Activated CD4-positive, alpha-beta T cell treated with anti-CD3 and anti-CD28 coated beads for 36 hours (primary cell): ENCODE results near the gene OR52A1. TPM values are rescaled to one million over a fixed set of nuclear protein-coding genes. Genes with fewer than 3 reads are reported as not detected.

Experiments
- ATAC-seq: fragments of 200-7000 bp; cut with Tn5 transposase; one replicate; pipeline ENCODE4 v1.10.0; 2021; ENCODE audit warnings: mild to moderate bottlenecking, moderate library complexity
- CTCF ChIA-PET: fragments of 350-600 bp; sonication (Branson Sonifier 250); formaldehyde crosslinking; loops from one replicate; lab custom pipeline; 2021; ENCODE audit warnings: antibody characterized with exemption; lab: Charles Lee
- POLR2A ChIA-PET: fragments of 350-600 bp; sonication (Branson Sonifier 250); formaldehyde crosslinking; loops from one replicate; lab custom pipeline; 2021; ENCODE audit warnings: antibody characterized with exemption, inconsistent platforms; lab: Charles Lee
- DNase-seq: peaks from one replicate; pipeline ENCODE4 v3.0.0-alpha.2; 2020
- H3K27ac Mint-ChIP-seq: one replicate; pipeline ENCODE4 v1.8.0; 2021; ENCODE audit warnings: mixed read lengths
- H3K27me3 Mint-ChIP-seq: one replicate; pipeline ENCODE4 v1.8.0; 2021; ENCODE audit warnings: mixed read lengths
- H3K36me3 Mint-ChIP-seq: one replicate; pipeline ENCODE4 v1.8.0; 2021; ENCODE audit warnings: low read depth, mixed read lengths
- H3K4me1 Mint-ChIP-seq: one replicate; pipeline ENCODE4 v1.8.0; 2021; ENCODE audit warnings: mixed read lengths
- H3K4me3 Mint-ChIP-seq: one replicate; pipeline ENCODE4 v1.8.0; 2021; ENCODE audit warnings: mild to moderate bottlenecking, moderate library complexity, mixed read lengths
- H3K9me3 Mint-ChIP-seq: one replicate; pipeline ENCODE4 v1.8.0; 2021; ENCODE audit warnings: low read depth, mixed read lengths
- intact Hi-C, 2 experiments: fragments of 100-400 bp; cut with DNase I in 1 of 2; cut with micrococcal nuclease in 1 of 2; formaldehyde crosslinking; loops; one replicate each; pipeline versions ENCODE4 v1.14.2 to v1.15.1; 2022 to 2024; cut with DNase I, micrococcal nuclease
- total RNA-seq, 2 experiments: library from RNA; stranded (reverse); gene quantifications; one replicate each; pipeline ENCODE4 v1.2.3, GENCODE V29; 2021

The OR52A1 gene
- not detected for total RNA-seq

- peaks cover 5% of the 10 kb centered on the region for H3K27me3 Mint-ChIP-seq
- DNase-seq: no peak
- ChIA-PET CTCF (no interaction called here), POLR2A (no interaction called here)
- H3K36me3 Mint-ChIP-seq: no peaks in the 10 kb centered on the region
- H3K9me3 Mint-ChIP-seq: peaks cover 3% of the 10 kb centered on the region
- H3K27ac Mint-ChIP-seq: no peak within 1 kb of the TSS
- no peaks in the 10 kb centered on the region for H3K4me1 Mint-ChIP-seq
- intact Hi-C loops: no loop called here
- no peak for ATAC-seq
- H3K4me3 Mint-ChIP-seq: no peak within 1 kb of the TSS
Measured at GRCh38 chr11:5154657-5155056, at the start of gene OR52A1. OR52A1 (minus strand) TSS chr11:5154757; CDS start chr11:5152369, 2,388 bp downstream.

DNA sequence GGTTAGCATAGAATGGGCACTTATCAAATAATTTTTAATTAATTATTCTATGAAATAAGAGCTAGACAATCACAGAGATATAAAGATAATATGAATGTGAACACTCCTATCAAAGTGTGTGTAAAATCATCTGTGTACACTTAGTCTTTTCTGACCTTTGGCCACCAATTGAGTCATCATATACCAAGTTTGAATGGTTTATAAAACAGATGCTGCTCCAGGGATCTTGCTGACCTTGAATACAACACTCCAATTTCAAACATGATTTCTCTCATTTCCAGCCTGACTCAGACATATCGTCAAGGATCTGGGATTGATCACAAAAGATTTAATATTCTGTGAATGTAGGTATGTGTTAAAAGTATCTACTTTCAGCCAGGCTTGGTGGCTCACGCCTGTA is 48.8 kb upstream of the OR52A1 start:
- intact Hi-C loops: loop anchor here in 1 of 2 experiments (10.0 kb wide), 1 partner anchor 181 kb away; the partner anchor contains the start of gene OR51M1
- ATAC-seq: no peak
- ChIA-PET POLR2A (no interaction called here), CTCF (interaction anchor here (1.6 kb wide), 1 partner anchor 11 kb away, joined by 3 read pairs; no protein-coding TSS in a partner anchor)
- H3K4me1 Mint-ChIP-seq: no peaks in the 10 kb centered on the region
- no peaks in the 10 kb centered on the region for H3K36me3 Mint-ChIP-seq
- no peak overlapping the region for H3K4me3 Mint-ChIP-seq
- H3K9me3 Mint-ChIP-seq: no peaks in the 10 kb centered on the region
- no peak for DNase-seq
- H3K27me3 Mint-ChIP-seq: peaks cover 8% of the 10 kb centered on the region
- no peak overlapping the region for H3K27ac Mint-ChIP-seq

DNA sequence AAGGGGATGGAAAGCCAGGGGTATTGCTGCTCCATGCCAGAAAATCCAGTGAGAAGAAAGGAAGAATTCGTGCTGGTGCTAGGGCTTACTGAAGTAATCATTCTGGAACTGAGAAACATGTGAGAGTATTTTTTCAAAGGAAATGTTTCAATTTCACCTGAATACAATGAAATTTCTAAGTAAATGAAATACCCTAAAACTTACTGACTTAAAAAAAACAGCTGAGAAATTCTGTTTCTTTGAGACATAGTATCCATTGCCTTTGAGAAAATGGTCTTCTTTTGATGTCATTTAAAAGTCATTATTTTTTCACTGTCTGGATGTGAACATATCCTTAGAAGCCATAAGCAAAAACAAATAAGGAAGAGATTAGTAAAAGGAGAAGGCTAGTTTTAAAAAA is 46.0 kb upstream of the OR52A1 start, which contains the start of gene OR51V1:
TSS of gene OR51V1 (minus strand) at position 101 of the 400 bp plus-strand sequence. CDS start at position 101, 0 bp downstream.
- H3K4me3 Mint-ChIP-seq: no peak within 1 kb of the TSS
- no peak for ATAC-seq
- intact Hi-C loops: loop anchor here in 1 of 2 experiments (10.0 kb wide), 1 partner anchor 184 kb away; the partner anchor contains the start of gene OR51M1
- no peak within 1 kb of the TSS for H3K27ac Mint-ChIP-seq
- no peaks in the 10 kb centered on the region for H3K4me1 Mint-ChIP-seq
- H3K9me3 Mint-ChIP-seq: no peaks in the 10 kb centered on the region
- no peak for DNase-seq
- CTCF ChIA-PET: no interaction called here
- peaks cover 8% of the 10 kb centered on the region for H3K27me3 Mint-ChIP-seq
- no peaks in the 10 kb centered on the region for H3K36me3 Mint-ChIP-seq
- POLR2A ChIA-PET: no interaction called here

- CTCF ChIA-PET: no interaction called here
- no peaks in the 10 kb centered on the region for H3K4me1 Mint-ChIP-seq
- ATAC-seq (no peak), DNase-seq (no peak)
- H3K27me3 Mint-ChIP-seq: peaks cover 8% of the 10 kb centered on the region
- intact Hi-C loops: no loop called here
- POLR2A ChIA-PET: interaction anchor here (0.6 kb wide), 1 partner anchor 120 kb away, joined by 5 read pairs; no protein-coding TSS in a partner anchor
- no peak overlapping the region for H3K4me3 Mint-ChIP-seq
- H3K27ac Mint-ChIP-seq: no peak overlapping the region
- H3K9me3 Mint-ChIP-seq: no peaks in the 10 kb centered on the region
- H3K36me3 Mint-ChIP-seq: no peaks in the 10 kb centered on the region
Measured at GRCh38 chr11:5198285-5198684, 43.7 kb upstream of the OR52A1 start.

- ChIA-PET POLR2A (interaction anchor here (0.6 kb wide), 1 partner anchor 120 kb away, joined by 5 read pairs; no protein-coding TSS in a partner anchor), CTCF (no interaction called here)
- H3K4me1 Mint-ChIP-seq: no peaks in the 10 kb centered on the region
- DNase-seq (no peak), ATAC-seq (no peak)
- no peak overlapping the region for H3K4me3 Mint-ChIP-seq
- peaks cover 4% of the 10 kb centered on the region for H3K27me3 Mint-ChIP-seq
- H3K36me3 Mint-ChIP-seq: no peaks in the 10 kb centered on the region
- intact Hi-C loops: no loop called here
- H3K9me3 Mint-ChIP-seq: peaks cover 2% of the 10 kb centered on the region
- no peak overlapping the region for H3K27ac Mint-ChIP-seq
Measured at GRCh38 chr11:5197536-5197935, 43.0 kb upstream of the OR52A1 start.

GRCh38 chr11:5196731-5197130 is 42.2 kb upstream of the OR52A1 start:
- CTCF ChIA-PET: interaction anchor here (0.6 kb wide), 1 partner anchor 689 kb away, joined by 3 read pairs; no protein-coding TSS in a partner anchor
- H3K4me3 Mint-ChIP-seq: no peak overlapping the region
- H3K4me1 Mint-ChIP-seq: no peaks in the 10 kb centered on the region
- no peak for ATAC-seq
- DNase-seq: no peak
- H3K27ac Mint-ChIP-seq: no peak overlapping the region
- peaks cover 4% of the 10 kb centered on the region for H3K27me3 Mint-ChIP-seq
- peaks cover 2% of the 10 kb centered on the region for H3K9me3 Mint-ChIP-seq
- no peaks in the 10 kb centered on the region for H3K36me3 Mint-ChIP-seq
- POLR2A ChIA-PET: no interaction called here
- intact Hi-C loops: no loop called here

GRCh38 chr11:5196067-5196466 is 41.5 kb upstream of the OR52A1 start:
- ChIA-PET CTCF (no interaction called here), POLR2A (no interaction called here)
- no peaks in the 10 kb centered on the region for H3K4me1 Mint-ChIP-seq
- H3K27me3 Mint-ChIP-seq: peaks cover 4% of the 10 kb centered on the region
- no peaks in the 10 kb centered on the region for H3K36me3 Mint-ChIP-seq
- DNase-seq (no peak), ATAC-seq (no peak)
- intact Hi-C loops: no loop called here
- H3K4me3 Mint-ChIP-seq: no peak overlapping the region
- H3K27ac Mint-ChIP-seq: no peak overlapping the region
- peaks cover 2% of the 10 kb centered on the region for H3K9me3 Mint-ChIP-seq

DNA sequence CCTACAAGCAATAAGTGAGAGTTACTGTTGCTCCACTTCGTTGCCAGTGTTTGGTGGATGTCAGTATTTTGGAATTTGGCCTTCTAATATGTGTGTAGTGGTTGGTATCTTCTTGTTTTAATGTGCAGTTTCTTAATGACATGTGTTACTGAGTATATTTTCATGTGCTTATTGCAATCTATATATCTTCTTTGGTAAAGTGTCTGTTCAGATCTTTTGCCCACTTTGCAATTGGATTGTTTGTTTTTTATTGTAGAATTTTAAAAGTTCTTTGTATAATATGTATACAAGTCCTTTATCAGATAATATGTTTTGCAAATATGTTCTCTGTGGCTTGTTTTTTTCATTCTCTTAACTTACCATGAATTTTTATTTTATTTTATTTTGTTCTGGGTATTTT is 38.2 kb upstream of the OR52A1 start:
- no peak overlapping the region for H3K27ac Mint-ChIP-seq
- H3K27me3 Mint-ChIP-seq: no peaks in the 10 kb centered on the region
- ATAC-seq: no peak
- no peaks in the 10 kb centered on the region for H3K36me3 Mint-ChIP-seq
- no peak overlapping the region for H3K4me3 Mint-ChIP-seq
- DNase-seq: no peak
- POLR2A ChIA-PET: no interaction called here
- intact Hi-C loops: no loop called here
- H3K4me1 Mint-ChIP-seq: no peaks in the 10 kb centered on the region
- H3K9me3 Mint-ChIP-seq: peaks cover 9% of the 10 kb centered on the region
- CTCF ChIA-PET: no interaction called here

DNA sequence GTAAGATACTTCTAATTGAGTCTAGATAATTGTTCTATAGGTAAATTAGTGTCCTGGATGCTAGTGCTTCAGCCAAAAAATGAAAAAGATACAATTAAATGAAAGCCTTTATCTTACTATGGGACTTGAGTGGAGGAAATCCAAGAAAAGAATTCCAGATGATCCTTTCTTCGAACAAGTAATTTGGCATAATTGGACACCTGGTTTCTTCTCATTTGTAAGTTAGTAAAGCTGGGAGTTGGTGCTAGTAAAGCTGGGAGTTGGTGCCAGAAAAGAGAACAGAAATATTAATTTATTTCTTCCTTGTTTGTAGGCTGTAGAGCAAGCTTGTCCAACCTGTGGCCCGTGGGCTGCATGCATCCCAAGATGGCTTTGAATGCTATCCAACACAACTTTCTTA is 33.6 kb upstream of the OR52A1 start:
- no peak overlapping the region for H3K27ac Mint-ChIP-seq
- ATAC-seq (no peak), DNase-seq (no peak)
- H3K4me3 Mint-ChIP-seq: no peak overlapping the region
- peaks cover 9% of the 10 kb centered on the region for H3K9me3 Mint-ChIP-seq
- CTCF ChIA-PET: no interaction called here
- H3K4me1 Mint-ChIP-seq: no peaks in the 10 kb centered on the region
- H3K27me3 Mint-ChIP-seq: no peaks in the 10 kb centered on the region
- H3K36me3 Mint-ChIP-seq: no peaks in the 10 kb centered on the region
- intact Hi-C loops: no loop called here
- POLR2A ChIA-PET: no interaction called here

DNA sequence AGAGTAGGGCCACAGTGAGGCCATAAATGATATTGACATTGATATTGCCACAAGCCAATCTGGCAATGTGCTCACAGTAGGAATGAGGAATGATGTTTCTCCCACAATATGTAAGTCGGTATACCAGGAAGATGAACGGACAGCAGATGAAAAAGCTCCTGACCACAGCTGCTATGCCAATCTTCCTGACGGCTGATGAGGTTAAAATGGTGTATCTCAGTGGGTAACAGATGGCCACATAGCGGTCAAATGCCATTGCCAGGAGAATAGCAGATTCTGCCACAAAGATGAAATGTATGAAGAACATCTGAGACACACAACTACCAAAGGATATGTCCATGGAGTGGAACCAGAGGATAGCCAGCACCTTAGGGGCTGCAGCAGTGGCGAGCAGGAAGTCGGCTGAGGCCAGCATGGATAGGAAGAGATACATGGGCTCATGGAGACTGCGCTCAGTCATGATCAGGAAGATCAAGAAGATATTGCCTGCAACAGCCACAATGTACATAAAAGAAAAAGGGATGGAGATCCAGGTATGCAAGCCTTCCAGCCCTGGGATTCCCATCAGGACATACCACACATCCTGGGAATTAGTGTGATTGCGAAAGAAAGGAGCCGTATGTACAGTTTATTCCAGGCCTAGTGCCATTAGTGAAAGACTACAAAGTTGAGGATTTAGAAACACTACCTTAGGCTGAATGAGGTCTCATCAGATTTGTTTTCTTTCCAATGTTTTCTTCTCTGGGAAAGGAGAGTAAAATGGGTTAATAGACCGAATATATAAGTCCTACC is 23.7 kb upstream of the OR52A1 start:
- POLR2A ChIA-PET: no interaction called here
- CTCF ChIA-PET: no interaction called here
- Mint-ChIP-seq H3K4me3 (no peak overlapping the region), H3K4me1 (no peaks in the 10 kb centered on the region), H3K27ac (no peak overlapping the region), H3K36me3 (no peaks in the 10 kb centered on the region), H3K27me3 (no peaks in the 10 kb centered on the region), H3K9me3 (no peaks in the 10 kb centered on the region)
- DNase-seq: no peak
- intact Hi-C loops: no loop called here
- no peak for ATAC-seq

DNA sequence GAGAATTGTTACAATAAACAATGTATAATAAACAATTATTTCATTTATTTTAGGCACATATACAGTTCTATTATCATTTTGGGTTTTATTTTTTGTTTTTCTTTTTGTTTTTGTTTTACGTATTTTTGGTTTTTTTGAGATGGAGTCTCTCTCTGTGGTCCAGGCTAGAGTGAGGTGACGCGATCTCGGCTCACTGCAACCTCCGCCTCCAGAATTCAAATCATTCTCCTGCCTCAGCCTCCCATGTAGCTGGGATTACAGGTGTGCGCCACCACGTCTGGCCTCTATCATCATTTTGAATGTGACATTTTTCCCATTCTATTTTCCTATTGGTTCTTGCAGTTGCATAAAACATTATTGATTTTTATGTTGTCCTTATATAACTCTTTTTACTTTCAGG is 20.4 kb upstream of the OR52A1 start:
- H3K4me1 Mint-ChIP-seq: no peaks in the 10 kb centered on the region

GRCh38 chr11:5171856-5172255 is 17.3 kb upstream of the OR52A1 start:
- Mint-ChIP-seq H3K4me3 (no peak overlapping the region), H3K36me3 (no peaks in the 10 kb centered on the region), H3K27me3 (no peaks in the 10 kb centered on the region), H3K27ac (no peak overlapping the region), H3K4me1 (no peaks in the 10 kb centered on the region), H3K9me3 (no peaks in the 10 kb centered on the region)
- CTCF ChIA-PET: interaction anchor here (0.6 kb wide), 1 partner anchor 330 kb away, joined by 3 read pairs; no protein-coding TSS in a partner anchor
- no peak for DNase-seq
- intact Hi-C loops: no loop called here
- POLR2A ChIA-PET: no interaction called here
- no peak for ATAC-seq

More for the DNA sequence above, 20.4 kb upstream of the OR52A1 start:
- ATAC-seq (no peak), DNase-seq (no peak)
- Mint-ChIP-seq H3K27ac (no peak overlapping the region), H3K9me3 (no peaks in the 10 kb centered on the region), H3K27me3 (no peaks in the 10 kb centered on the region), H3K36me3 (no peaks in the 10 kb centered on the region), H3K4me3 (no peak overlapping the region)
- ChIA-PET POLR2A (no interaction called here), CTCF (no interaction called here)
- intact Hi-C loops: no loop called here
